Large intestine (tissue), 3 donors: Measurements from ENCODE around the gene CLIP1. TPM values are rescaled to one million over a fixed set of nuclear protein-coding genes. Genes with fewer than 3 reads are reported as not detected.

Experiments used
- DNase-seq, 2 donors: peaks; one replicate each; pipeline versions ENCODE4 v3.0.0 to v3.0.0-alpha.2; 2013
- H3K27ac ChIP-seq: one replicate; pipeline ENCODE4 v1.5.1; 2013; ENCODE audit warnings: low read length
- H3K27me3 ChIP-seq: 2 replicates; pipeline ENCODE4 v1.6.1; 2013; ENCODE audit warnings: low read length; ENCODE audit not compliant: control insufficient read depth, insufficient read depth
- H3K36me3 ChIP-seq: 2 replicates; pipeline ENCODE4 v1.6.1; 2013; ENCODE audit warnings: low read length; ENCODE audit not compliant: control insufficient read depth, insufficient read depth
- H3K4me1 ChIP-seq: one replicate; pipeline ENCODE4 v1.6.1; 2013; ENCODE audit warnings: low read length; ENCODE audit not compliant: control insufficient read depth, insufficient read depth
- H3K4me3 ChIP-seq: one replicate; pipeline ENCODE4 v1.5.1; 2013; ENCODE audit warnings: low read length
- H3K9me3 ChIP-seq: one replicate; pipeline ENCODE4 v1.6.1; 2013; ENCODE audit warnings: mild to moderate bottlenecking, low read depth, low read length, moderate library complexity; ENCODE audit not compliant: control insufficient read depth
- WGBS: methylation state at CpG from one replicate; pipeline ENCODE4 v1.1.5; 2013; ENCODE audit warnings: low lambda C conversion rate; ENCODE audit not compliant: insufficient coverage; 5-methylcytosine and 5-hydroxymethylcytosine counted together
- polyA plus RNA-seq: library from polyadenylated mRNA; unstranded; fragments of 120-200 nt; gene quantifications from one replicate; pipeline ENCODE4 v1.2.1, GENCODE V29; 2013

CLIP1 gene
- polyA plus RNA-seq, 1 donor = 37.3 TPM

- peak in 1 of 2 donors; percentile 15 for DNase-seq
- H3K36me3 ChIP-seq = peaks cover 38% of the 10 kb centered on the region
- H3K4me1 ChIP-seq = peaks cover 14% of the 10 kb centered on the region
- H3K27ac ChIP-seq = no peak overlapping the region
- no peaks in the 10 kb centered on the region for H3K9me3 ChIP-seq
- 96% methylated on average over 3 of the region's 5 CpGs for WGBS
- H3K27me3 ChIP-seq = no peaks in the 10 kb centered on the region
- no peak overlapping the region for H3K4me3 ChIP-seq
Measured at GRCh38 chr12:122228092-122228491, 194.4 kb downstream of the CLIP1 start.

- Histone ChIP-seq H3K4me3 (no peak overlapping the region), H3K27ac (no peak overlapping the region), H3K9me3 (no peaks in the 10 kb centered on the region), H3K36me3 (peaks cover 40% of the 10 kb centered on the region), H3K4me1 (peaks cover 14% of the 10 kb centered on the region), H3K27me3 (no peaks in the 10 kb centered on the region)
- WGBS = no CpG with 5 or more reads among the region's 17 CpGs
- DNase-seq = no peak
Measured at GRCh38 chr12:122227341-122227740, 195.1 kb downstream of the CLIP1 start.

GRCh38 chr12:122226366-122227125 is 195.9 kb downstream of the CLIP1 start:
- no peak for DNase-seq
- WGBS = no CpG with 5 or more reads among the region's 55 CpGs
- Histone ChIP-seq H3K36me3 (peaks cover 42% of the 10 kb centered on the region), H3K27me3 (no peaks in the 10 kb centered on the region), H3K9me3 (no peaks in the 10 kb centered on the region), H3K4me1 (peaks cover 14% of the 10 kb centered on the region), H3K4me3 (peak overlapping the region; percentile 20), H3K27ac (no peak overlapping the region)

GRCh38 chr12:122225683-122226365 is 196.6 kb downstream of the CLIP1 start, which contains the start of gene DIABLO:
Gene DIABLO (minus strand): TSS chr12:122226052. CDS start chr12:122226014, 38 bp downstream.
- no CpG with 5 or more reads among the region's 74 CpGs for WGBS
- Histone ChIP-seq H3K4me1 (peaks cover 14% of the 10 kb centered on the region), H3K27me3 (no peaks in the 10 kb centered on the region), H3K9me3 (no peaks in the 10 kb centered on the region), H3K27ac (peak within 1 kb of the TSS; percentile 97), H3K4me3 (peak within 1 kb of the TSS; percentile 94), H3K36me3 (peaks cover 44% of the 10 kb centered on the region)
- DNase-seq = peak; percentile 100

Other genes with a start within 250 kb of the CLIP1 start
- gene IL31, start 248.4 kb downstream of the CLIP1 start, polyA plus RNA-seq = not detected
- gene LRRC43, start 239.5 kb downstream of the CLIP1 start, polyA plus RNA-seq = 2.0 TPM
- gene B3GNT4, start 219.0 kb downstream of the CLIP1 start, polyA plus RNA-seq = 1.8 TPM
- 56.7 TPM for gene DIABLO, start 196.6 kb downstream of the CLIP1 start, polyA plus RNA-seq
- 18.3 TPM for gene VPS33A, start 156.2 kb downstream of the CLIP1 start, polyA plus RNA-seq
- gene ZCCHC8, start 78.3 kb upstream of the CLIP1 start, polyA plus RNA-seq = 36.0 TPM
- 120 TPM for gene RSRC2, start 104.3 kb upstream of the CLIP1 start, polyA plus RNA-seq
- gene KNTC1, start 104.6 kb upstream of the CLIP1 start, polyA plus RNA-seq = 37.1 TPM